DOHH2 (cell line): ENCODE data around the gene IRAK2.

Experiments used
- EZH2phosphoT487 ChIP-seq: fragments of 200-600 bp; sonication (generic); IDR thresholded peaks from 2 replicates; pipeline ENCODE4 v1.6.1; 2017; ENCODE audit warnings: borderline replicate concordance, mild to moderate bottlenecking, antibody characterized with exemption, low read length, moderate library complexity, mixed read lengths
- TF ChIP-seq, protein P1 (sequence below): fragments of 200-600 bp; sonication (generic); IDR thresholded peaks from one replicate; pipeline ENCODE4 v1.5.1; 2014; ENCODE audit warnings: antibody characterized with exemption, mild to moderate bottlenecking, low read depth, low read length; ENCODE audit not compliant: poor library complexity, severe bottlenecking

DNA sequence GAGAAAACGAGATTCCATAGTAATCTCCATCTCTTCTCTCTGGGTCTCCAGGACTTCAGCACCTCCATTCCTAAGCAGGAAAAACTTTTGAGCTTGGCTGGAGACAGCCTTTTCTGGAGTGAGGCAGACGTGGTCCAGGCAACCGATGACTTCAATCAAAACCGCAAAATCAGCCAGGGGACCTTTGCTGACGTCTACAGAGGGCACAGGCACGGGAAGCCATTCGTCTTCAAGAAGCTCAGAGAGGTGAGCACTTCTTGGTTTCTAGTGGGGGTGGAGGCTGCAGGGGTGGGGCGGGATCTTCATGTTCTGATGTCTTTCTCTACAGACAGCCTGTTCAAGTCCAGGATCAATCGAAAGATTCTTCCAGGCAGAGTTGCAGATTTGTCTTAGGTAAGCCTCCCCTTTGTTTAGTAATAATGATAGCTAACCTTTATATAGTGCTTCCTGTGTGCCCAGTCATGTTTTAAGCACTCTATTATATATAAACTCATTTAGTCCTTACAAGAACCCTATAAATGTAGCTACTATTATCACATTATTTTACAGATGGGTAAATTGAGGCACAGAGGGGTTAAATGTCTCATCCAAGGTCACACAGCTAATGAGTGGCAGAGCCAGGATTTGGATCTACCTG is 48.6 kb downstream of the IRAK2 start:
- TF ChIP-seq, protein P1, sequence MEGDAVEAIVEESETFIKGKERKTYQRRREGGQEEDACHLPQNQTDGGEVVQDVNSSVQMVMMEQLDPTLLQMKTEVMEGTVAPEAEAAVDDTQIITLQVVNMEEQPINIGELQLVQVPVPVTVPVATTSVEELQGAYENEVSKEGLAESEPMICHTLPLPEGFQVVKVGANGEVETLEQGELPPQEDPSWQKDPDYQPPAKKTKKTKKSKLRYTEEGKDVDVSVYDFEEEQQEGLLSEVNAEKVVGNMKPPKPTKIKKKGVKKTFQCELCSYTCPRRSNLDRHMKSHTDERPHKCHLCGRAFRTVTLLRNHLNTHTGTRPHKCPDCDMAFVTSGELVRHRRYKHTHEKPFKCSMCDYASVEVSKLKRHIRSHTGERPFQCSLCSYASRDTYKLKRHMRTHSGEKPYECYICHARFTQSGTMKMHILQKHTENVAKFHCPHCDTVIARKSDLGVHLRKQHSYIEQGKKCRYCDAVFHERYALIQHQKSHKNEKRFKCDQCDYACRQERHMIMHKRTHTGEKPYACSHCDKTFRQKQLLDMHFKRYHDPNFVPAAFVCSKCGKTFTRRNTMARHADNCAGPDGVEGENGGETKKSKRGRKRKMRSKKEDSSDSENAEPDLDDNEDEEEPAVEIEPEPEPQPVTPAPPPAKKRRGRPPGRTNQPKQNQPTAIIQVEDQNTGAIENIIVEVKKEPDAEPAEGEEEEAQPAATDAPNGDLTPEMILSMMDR = no peak
- TF ChIP-seq EZH2phosphoT487 = no peak
